WTC11 (cell line): ENCODE results near the gene GSTM4. TPM values are rescaled to one million over a fixed set of nuclear protein-coding genes. Genes with fewer than 3 reads are reported as not detected.
A peak's percentile ranks its signal among the peaks of the same experiment; 100 is the strongest.

Experiments
- ATAC-seq: fragments of 200-7000 bp; cut with Tn5 transposase; 2 replicates; pipeline ENCODE4 v1.10.0; 2021; ENCODE audit warnings: mild to moderate bottlenecking, moderate library complexity
- CTCF ChIA-PET: fragments of 300-600 bp; sonication (Branson Sonifier 250); formaldehyde crosslinking; loops from one replicate; lab custom pipeline; 2021; ENCODE audit warnings: antibody characterized with exemption; lab: Charles Lee
- POLR2A ChIA-PET: fragments of 350-600 bp; sonication (Branson Sonifier 250); formaldehyde crosslinking; loops from one replicate; lab custom pipeline; 2021; ENCODE audit warnings: antibody characterized with exemption; lab: Charles Lee
- DNase-seq: peaks from one replicate; pipeline ENCODE4 v3.0.0; 2021; ENCODE audit warnings: low spot score
- H3K27ac Mint-ChIP-seq: 2 replicates; pipeline ENCODE4 v1.8.0; 2021; ENCODE audit warnings: mixed read lengths
- H3K27me3 Mint-ChIP-seq: 2 replicates; pipeline ENCODE4 v1.8.0; 2021; ENCODE audit warnings: low read depth, mild to moderate bottlenecking, moderate library complexity, mixed read lengths
- H3K36me3 Mint-ChIP-seq: 2 replicates; pipeline ENCODE4 v1.8.0; 2021; ENCODE audit warnings: mixed read lengths
- H3K4me1 Mint-ChIP-seq: 2 replicates; pipeline ENCODE4 v1.8.0; 2022; ENCODE audit warnings: mixed read lengths
- H3K4me3 Mint-ChIP-seq: 2 replicates; pipeline ENCODE4 v1.8.0; 2021; ENCODE audit warnings: mild to moderate bottlenecking, moderate library complexity, mixed read lengths
- H3K9me3 Mint-ChIP-seq: 2 replicates; pipeline ENCODE4 v1.8.0; 2021; ENCODE audit warnings: mixed read lengths
- CDX4 ChIP-seq: fragments of 250-450 bp; sonication (Bioruptor Pico); IDR thresholded peaks from 2 replicates; pipeline ENCODE4 v1.9.0; 2021; ENCODE audit warnings: moderate library complexity, mild to moderate bottlenecking, inconsistent platforms, borderline replicate concordance
- E2F5 ChIP-seq: sonication (generic); formaldehyde crosslinking; IDR thresholded peaks from 2 replicates; pipeline ENCODE4 v1.8.1; 2022; ENCODE audit warnings: mild to moderate bottlenecking, moderate library complexity, missing genetic modification reagents
- ZBTB21 ChIP-seq: sonication (generic); formaldehyde crosslinking; IDR thresholded peaks from 2 replicates; pipeline ENCODE4 v1.8.1; 2023; ENCODE audit warnings: mild to moderate bottlenecking, missing genetic modification reagents, borderline replicate concordance
- ZNF263 ChIP-seq: sonication (generic); formaldehyde crosslinking; IDR thresholded peaks from 2 replicates; pipeline ENCODE4 v1.8.1; 2022; ENCODE audit warnings: low read depth, mild to moderate bottlenecking, moderate library complexity, missing genetic modification reagents
- ZNF425 ChIP-seq: fragments of 250-450 bp; sonication (Bioruptor Pico); conservative IDR thresholded peaks from 2 replicates; pipeline ENCODE4 v1.9.0; 2021; ENCODE audit warnings: mild to moderate bottlenecking
- total RNA-seq: library from RNA; stranded (reverse); gene quantifications from 3 replicates; pipeline ENCODE4 v1.2.3, GENCODE V29; 2021
- TF ChIP-seq, protein P1 (sequence below): sonication (generic); formaldehyde crosslinking; IDR thresholded peaks from 2 replicates; pipeline ENCODE4 v1.8.1; 2022; ENCODE audit warnings: mild to moderate bottlenecking, missing genetic modification reagents, moderate library complexity, borderline replicate concordance
- TF ChIP-seq, protein P2 (sequence below): sonication (generic); formaldehyde crosslinking; IDR thresholded peaks from 2 replicates; pipeline ENCODE4 v1.8.0; 2022; ENCODE audit warnings: missing genetic modification reagents
- TF ChIP-seq, protein P3 (sequence below): sonication (generic); formaldehyde crosslinking; IDR thresholded peaks from 2 replicates; pipeline ENCODE4 v1.8.1; 2022; ENCODE audit warnings: low read depth, missing genetic modification reagents, borderline replicate concordance
- TF ChIP-seq, protein P4 (sequence below): sonication (generic); formaldehyde crosslinking; IDR thresholded peaks from 2 replicates; pipeline ENCODE4 v1.8.1; 2023; ENCODE audit warnings: mild to moderate bottlenecking, missing genetic modification reagents

The GSTM4 gene
- total RNA-seq, 1 experiment from 2014 or later, result 16.7 TPM

- TF ChIP-seq, protein P1, sequence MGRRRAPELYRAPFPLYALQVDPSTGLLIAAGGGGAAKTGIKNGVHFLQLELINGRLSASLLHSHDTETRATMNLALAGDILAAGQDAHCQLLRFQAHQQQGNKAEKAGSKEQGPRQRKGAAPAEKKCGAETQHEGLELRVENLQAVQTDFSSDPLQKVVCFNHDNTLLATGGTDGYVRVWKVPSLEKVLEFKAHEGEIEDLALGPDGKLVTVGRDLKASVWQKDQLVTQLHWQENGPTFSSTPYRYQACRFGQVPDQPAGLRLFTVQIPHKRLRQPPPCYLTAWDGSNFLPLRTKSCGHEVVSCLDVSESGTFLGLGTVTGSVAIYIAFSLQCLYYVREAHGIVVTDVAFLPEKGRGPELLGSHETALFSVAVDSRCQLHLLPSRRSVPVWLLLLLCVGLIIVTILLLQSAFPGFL (CRISPR knock-in tag), result no peak
- TF ChIP-seq ZBTB21 (CRISPR knock-in tag), result no peak
- no peak for TF ChIP-seq CDX4
- TF ChIP-seq, protein P2, sequence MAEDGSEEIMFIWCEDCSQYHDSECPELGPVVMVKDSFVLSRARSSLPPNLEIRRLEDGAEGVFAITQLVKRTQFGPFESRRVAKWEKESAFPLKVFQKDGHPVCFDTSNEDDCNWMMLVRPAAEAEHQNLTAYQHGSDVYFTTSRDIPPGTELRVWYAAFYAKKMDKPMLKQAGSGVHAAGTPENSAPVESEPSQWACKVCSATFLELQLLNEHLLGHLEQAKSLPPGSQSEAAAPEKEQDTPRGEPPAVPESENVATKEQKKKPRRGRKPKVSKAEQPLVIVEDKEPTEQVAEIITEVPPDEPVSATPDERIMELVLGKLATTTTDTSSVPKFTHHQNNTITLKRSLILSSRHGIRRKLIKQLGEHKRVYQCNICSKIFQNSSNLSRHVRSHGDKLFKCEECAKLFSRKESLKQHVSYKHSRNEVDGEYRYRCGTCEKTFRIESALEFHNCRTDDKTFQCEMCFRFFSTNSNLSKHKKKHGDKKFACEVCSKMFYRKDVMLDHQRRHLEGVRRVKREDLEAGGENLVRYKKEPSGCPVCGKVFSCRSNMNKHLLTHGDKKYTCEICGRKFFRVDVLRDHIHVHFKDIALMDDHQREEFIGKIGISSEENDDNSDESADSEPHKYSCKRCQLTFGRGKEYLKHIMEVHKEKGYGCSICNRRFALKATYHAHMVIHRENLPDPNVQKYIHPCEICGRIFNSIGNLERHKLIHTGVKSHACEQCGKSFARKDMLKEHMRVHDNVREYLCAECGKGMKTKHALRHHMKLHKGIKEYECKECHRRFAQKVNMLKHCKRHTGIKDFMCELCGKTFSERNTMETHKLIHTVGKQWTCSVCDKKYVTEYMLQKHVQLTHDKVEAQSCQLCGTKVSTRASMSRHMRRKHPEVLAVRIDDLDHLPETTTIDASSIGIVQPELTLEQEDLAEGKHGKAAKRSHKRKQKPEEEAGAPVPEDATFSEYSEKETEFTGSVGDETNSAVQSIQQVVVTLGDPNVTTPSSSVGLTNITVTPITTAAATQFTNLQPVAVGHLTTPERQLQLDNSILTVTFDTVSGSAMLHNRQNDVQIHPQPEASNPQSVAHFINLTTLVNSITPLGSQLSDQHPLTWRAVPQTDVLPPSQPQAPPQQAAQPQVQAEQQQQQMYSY, result no peak
- TF ChIP-seq, protein P3, sequence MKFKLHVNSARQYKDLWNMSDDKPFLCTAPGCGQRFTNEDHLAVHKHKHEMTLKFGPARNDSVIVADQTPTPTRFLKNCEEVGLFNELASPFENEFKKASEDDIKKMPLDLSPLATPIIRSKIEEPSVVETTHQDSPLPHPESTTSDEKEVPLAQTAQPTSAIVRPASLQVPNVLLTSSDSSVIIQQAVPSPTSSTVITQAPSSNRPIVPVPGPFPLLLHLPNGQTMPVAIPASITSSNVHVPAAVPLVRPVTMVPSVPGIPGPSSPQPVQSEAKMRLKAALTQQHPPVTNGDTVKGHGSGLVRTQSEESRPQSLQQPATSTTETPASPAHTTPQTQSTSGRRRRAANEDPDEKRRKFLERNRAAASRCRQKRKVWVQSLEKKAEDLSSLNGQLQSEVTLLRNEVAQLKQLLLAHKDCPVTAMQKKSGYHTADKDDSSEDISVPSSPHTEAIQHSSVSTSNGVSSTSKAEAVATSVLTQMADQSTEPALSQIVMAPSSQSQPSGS (CRISPR knock-in tag), result no peak
- TF ChIP-seq, all 79 proteins: peak for 0
Observed at GRCh38 chr1:109621379-109622136, 34.3 kb upstream of the GSTM4 start (continued).

DNA sequence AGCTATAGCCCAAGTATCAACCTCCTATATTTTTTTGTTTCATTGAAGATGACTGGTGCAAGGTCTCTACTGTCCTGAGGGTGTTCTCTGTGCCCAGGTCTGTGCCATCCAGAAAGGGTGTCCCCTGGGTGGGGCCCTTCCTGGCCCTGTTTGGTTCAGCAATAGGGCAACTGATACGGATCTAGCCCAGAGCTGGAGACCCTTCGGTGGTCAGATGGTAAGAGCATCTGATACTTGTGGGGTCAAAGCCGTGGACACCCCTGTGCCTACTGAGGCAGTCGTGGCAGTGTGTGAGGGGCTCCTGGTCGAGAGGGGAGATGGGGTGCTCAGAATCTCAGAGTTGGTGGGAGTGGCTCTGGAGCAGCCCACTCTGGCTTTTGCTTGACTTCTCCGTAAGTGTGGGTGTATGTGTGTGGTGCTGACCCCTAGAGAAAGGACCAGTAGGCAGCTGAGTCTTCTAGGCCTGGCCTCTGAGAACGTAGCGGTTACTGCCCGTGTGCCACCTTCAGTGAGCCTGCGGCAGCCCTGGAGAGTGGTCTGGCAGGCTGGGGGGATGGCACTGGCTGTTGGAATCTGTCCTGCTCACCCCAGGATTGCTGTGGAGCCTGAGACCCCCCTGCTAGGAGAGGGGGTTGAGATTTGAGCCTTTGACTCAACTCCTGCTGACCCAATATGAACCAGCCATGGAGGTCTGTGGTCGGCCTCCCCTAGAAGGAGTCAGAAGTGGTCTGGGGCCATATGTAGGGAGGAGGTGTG lies 33.6 kb upstream of the GSTM4 start:
- ChIA-PET POLR2A (no interaction called here), CTCF (interaction anchor here (1.0 to 4.7 kb wide), 3 partner anchors 8 to 90 kb away, joined by 3 to 31 read pairs (median 8); no protein-coding TSS in a partner anchor)
- ATAC-seq (no peak), DNase-seq (no peak)
- H3K27ac Mint-ChIP-seq, result peak overlapping the region; percentile 79
- H3K9me3 Mint-ChIP-seq, result no peaks in the 10 kb centered on the region
- H3K4me3 Mint-ChIP-seq, result peak overlapping the region; percentile 97
- H3K36me3 Mint-ChIP-seq, result 0 out of 2 replicates have a peak, but pooled peaks cover under 1% of the 10 kb centered on the region
- no peaks in the 10 kb centered on the region for H3K27me3 Mint-ChIP-seq
- peaks cover 38% of the 10 kb centered on the region for H3K4me1 Mint-ChIP-seq
- TF ChIP-seq ZNF425 (CRISPR knock-in tag) (no peak), ZNF263 (CRISPR knock-in tag) (no peak), E2F5 (CRISPR knock-in tag) (no peak)
- TF ChIP-seq, protein P4, sequence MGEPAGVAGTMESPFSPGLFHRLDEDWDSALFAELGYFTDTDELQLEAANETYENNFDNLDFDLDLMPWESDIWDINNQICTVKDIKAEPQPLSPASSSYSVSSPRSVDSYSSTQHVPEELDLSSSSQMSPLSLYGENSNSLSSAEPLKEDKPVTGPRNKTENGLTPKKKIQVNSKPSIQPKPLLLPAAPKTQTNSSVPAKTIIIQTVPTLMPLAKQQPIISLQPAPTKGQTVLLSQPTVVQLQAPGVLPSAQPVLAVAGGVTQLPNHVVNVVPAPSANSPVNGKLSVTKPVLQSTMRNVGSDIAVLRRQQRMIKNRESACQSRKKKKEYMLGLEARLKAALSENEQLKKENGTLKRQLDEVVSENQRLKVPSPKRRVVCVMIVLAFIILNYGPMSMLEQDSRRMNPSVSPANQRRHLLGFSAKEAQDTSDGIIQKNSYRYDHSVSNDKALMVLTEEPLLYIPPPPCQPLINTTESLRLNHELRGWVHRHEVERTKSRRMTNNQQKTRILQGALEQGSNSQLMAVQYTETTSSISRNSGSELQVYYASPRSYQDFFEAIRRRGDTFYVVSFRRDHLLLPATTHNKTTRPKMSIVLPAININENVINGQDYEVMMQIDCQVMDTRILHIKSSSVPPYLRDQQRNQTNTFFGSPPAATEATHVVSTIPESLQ (CRISPR knock-in tag), result no peak
